CD4-positive, alpha-beta T cell treated with Interferon alpha-2 for 1 hour (primary cell): ENCODE results near the gene SHOX.
"Not testable (repeated sequence)": the region's sequence is repeated elsewhere in the genome, so short reads cannot be mapped to it uniquely, and the experiment has no call there.

Source experiments
- DNase-seq, 2 donors: peaks; one replicate each; pipeline ENCODE4 v3.0.0-alpha.2; 2020 to 2022

Gene SHOX

GRCh38 chrX:622802-623201 lies 7.8 kb upstream of the SHOX start:
- not testable (repeated sequence) for DNase-seq

GRCh38 chrX:623268-623598 lies 7.4 kb upstream of the SHOX start:
- no peak for DNase-seq

DNA sequence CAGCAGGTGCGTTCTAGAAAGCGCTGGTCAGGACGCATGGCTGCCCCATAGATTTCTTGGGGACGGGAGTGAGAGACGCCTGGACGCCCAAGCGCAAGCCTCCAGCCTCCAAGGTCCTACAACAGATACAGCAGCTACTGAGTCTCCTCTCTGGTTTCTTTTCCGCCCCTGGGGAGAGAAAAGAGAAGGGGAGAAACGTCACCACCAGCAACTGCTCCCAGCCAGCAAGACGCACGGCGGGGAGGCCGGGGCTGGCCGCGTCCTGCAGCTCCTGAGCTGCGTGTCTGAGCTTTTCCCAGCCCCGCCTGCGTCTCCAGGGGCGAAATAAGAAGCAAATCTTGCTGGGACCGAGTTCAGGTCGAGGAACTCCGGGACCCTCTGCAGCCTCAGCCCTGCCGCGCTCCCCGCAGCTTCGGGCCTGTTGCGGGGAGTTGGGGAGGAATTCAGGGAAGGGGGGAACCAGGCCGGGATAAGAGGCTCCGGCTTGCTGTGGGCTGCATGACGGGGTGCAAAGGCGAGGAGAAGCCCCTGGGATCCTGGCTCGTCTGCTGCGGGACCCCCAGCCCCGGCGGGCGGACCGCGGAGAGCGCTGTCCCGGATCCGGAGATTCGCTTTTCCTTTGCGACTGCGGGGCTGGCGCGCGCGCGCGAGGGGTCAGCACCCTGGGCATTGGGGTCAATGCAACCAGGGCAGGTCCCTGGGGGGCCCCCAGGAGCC lies 6.8 kb upstream of the SHOX start:
- DNase-seq = no peak

DNA sequence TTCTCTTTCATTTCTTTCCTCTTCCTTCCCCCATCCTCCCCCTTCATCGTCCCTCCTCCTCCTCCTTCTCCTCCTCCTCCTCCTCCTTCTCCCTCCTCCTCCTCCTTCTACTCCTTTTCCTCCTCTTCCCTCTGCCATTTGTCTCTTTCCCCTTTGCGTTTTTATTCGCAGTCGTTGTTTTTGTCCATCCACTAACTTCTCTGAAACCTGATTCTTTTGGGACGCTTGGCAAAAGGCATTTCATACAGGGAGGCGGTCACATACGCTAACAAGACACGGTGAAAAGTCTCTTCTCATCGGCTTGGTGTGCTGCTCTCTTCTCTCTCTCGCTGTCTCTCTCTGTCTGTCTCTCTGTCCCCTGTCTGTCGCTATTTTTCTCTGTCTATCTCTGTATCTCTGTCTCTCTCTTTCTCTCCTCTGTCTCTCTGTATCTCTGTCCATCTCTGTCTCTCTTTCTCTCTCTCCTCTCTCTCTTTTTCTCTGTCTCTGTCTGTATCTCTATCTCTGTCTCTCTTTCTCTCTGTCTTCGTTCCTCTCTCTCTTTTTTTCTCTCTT lies 5.4 kb upstream of the SHOX start:
- no peak for DNase-seq

DNA sequence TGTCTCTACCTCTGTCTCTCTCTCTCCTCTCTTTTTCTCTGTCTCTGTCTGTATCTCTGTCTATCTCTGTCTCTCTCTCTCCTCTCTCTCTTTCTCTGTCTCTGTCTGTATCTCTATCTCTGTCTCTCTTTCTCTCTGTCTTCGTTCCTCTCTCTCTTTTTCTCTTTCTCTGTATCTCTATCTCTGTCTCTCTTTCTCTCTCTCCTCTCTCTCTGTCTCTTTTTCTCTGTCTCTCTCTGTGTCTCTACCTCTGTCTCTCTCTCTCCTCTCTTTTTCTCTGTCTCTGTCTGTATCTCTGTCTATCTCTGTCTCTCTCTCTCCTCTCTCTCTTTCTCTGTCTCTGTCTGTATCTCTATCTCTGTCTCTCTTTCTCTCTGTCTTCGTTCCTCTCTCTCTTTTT lies 4.5 kb upstream of the SHOX start:
- not testable (repeated sequence) for DNase-seq

GRCh38 chrX:626745-627509 lies 3.7 kb upstream of the SHOX start:
- no peak for DNase-seq

- no peak for DNase-seq
Observed at GRCh38 chrX:627510-627981, 3.0 kb upstream of the SHOX start.

DNA sequence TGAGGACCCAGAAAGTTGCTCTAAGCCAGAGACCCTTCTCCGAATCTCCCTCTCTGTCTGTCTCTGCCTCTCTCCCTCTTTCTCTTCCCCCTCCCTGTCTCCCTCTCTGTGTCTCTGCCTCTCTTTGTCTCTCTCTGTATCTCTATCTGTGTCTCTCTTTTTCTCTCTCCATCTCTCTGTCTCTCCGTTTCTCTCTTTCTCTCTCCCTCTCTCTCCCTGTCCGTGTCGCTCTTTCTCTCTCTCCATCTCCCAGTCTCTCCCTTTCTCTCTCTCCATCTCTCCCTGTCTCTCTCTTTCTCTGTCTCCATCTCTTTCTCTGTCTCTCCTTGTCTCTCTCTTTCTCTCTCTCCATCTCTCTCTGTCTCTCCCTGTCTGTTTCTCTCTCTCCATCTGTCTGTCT lies 2.6 kb upstream of the SHOX start:
- DNase-seq = no peak

DNA sequence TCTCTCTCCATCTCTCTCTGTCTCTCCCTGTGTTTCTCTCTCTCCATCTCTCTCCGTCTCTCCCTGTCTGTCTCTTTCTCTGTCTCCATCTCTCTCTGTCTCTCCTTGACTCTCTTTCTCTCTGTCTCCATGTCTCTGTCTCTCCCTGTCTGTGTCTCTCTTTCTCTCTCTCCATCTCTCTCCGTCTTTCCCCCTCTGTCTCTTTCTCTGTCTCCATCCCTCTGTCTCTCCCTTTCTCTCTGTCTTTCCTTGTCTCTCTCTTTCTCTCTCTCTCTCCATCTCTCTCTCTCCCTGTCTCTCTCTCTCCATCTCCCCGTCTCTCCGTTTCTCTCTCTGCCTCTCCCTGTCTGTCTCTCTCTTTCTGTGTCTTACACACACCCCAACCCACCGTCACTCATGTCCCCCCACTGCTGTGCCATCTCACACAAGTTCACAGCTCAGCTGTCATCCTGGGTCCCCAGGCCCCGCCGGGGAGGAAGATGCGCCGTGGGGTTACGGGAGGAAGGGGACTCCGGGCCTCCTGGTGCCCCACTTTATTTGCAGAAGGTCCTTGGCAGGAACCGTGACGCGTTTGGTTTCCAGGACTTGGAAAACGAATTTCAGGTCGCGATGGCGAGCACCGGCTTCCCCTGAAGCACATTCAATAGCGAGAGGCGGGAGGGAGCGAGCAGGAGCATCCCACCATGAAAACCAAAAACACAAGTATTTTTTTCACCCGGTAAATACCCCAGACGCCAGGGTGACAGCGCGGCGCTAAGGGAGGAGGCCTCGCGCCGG lies 1.2 kb upstream of the SHOX start:
- DNase-seq = no peak

GRCh38 chrX:630007-630611 lies 482 bp upstream of the SHOX start:
- DNase-seq = no peak

- no peak for DNase-seq
Observed at GRCh38 chrX:631802-632365, 1.3 kb downstream of the SHOX start.

DNA sequence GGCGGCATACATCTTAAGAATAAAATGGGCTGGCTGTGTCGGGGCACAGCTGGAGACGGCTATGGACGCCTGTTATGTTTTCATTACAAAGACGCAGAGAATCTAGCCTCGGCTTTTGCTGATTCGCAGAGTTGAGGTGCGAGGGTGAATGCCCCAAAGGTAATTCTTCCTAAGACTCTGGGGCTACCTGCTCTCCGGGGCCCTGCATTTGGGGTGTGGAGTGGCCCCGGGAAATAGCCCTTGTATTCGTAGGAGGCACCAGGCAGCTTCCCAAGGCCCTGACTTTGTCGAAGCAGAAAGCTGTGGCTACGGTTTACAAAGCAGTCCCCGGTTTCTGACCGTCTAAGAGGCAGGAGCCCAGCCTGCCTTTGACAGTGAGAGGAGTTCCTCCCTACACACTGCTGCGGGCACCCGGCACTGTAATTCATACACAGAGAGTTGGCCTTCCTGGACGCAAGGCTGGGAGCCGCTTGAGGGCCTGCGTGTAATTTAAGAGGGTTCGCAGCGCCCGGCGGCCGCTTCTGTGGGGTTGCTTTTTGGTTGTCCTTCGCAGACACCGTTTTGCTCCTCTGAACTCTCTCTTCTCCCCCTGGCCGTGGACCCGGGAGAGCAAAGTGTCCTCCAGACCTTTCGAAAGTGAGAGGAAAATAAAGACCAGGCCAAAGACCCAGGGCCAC lies 1.9 kb downstream of the SHOX start:
- DNase-seq = no peak

DNA sequence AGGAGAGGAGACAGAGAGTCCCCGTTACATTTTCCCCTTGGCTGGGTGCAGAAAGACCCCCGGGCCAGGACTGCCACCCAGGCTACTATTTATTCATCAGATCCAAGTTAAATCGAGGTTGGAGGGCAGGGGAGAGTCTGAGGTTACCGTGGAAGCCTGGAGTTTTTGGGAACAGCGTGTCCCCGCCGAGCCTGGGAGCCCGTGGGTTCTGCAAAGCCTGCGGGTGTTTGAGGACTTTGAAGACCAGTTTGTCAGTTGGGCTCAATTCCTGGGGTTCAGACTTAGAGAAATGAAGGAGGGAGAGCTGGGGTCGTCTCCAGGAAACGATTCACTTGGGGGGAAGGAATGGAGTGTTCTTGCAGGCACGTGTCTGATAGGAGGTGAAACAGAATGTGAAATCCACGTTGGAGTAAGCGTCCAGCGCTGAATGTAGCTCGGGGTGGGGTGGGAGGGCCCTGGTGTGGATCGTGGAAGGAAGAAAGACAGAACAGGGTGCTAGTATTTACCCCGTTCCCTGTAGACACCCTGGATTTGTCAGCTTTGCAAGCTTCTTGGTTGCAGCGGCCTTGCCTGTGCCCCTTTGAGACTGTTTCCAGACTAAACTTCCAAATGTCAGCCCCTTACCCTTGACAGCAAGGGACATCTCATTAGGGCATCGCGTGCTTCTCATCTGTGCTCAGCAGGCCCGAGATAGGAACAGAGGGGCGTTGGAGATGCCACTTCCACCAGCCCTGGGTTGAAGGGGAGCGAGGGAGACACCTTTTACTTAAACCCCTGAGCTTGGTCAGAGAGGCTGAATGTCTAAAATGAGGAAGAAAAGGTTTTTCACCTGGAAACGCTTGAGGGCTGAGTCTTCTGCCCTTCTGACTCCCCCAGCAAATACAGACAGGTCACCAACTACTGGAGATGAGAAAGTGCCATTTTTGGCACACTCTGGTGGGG lies 2.7 kb downstream of the SHOX start:
- DNase-seq = no peak

DNA sequence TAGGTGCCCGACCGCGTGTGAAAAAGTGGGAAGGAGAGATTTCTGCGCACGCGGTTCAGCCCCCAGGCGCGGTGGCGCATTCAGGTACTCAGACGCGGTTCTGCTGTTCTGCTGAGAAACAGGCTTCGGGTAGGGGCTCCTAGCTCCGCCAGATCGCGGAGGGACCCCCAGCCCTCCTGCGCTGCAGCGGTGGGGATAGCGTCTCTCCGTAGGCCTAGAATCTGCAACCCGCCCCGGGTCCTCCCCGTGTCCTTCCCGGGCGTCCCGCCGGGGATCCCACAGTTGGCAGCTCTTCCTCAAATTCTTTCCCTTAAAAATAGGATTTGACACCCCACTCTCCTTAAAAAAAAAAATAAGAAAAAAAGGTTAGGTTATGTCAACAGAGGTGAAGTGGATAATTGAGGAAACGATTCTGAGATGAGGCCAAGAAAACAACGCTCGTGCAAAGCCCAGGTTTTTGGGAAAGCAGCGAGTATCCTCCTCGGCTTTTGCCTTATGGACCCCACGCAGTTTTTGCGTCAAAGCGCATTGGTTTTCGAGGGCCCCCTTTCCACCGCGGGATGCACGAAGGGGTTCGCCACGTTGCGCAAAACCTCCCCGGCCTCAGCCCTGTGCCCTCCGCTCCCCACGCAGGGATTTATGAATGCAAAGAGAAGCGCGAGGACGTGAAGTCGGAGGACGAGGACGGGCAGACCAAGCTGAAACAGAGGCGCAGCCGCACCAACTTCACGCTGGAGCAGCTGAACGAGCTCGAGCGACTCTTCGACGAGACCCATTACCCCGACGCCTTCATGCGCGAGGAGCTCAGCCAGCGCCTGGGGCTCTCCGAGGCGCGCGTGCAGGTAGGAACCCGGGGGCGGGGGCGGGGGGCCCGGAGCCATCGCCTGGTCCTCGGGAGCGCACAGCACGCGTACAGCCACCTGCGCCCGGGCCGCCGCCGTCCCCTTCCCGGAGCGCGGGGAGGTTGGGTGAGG lies 3.7 kb downstream of the SHOX start:
- no peak for DNase-seq

DNA sequence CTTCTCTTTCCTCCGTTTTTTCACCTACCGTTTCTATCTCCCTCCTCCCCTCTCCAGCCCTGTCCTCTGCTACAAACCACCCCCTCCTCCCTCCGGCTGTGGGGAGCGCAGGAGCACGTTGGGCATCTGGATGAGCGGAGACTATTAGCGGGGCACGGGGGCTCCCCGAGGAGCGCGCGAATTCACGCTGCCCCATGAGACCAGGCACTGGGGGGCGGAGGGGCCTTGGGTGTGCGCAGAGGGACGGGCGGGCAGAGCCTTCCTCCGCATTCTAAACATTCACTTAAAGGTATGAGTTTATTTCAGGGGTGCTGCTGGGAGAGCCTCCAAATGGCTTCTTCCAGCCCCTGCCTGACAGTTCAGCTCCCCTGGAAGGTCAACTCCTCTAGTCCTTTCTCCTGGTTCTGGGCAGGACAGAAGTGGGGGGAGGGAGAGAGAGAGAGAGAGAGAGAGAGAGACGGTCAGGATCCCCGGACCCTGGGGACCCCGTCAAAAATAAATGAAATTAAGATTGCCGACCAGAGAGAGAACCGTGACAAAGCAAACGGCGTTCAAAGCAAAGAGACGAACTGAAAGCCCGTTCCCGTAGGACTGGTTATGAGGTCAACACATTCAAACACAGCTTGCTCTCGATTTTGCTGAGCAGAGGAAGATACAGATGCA lies 5.0 kb downstream of the SHOX start:
- DNase-seq = no peak

GRCh38 chrX:636981-637659 lies 6.5 kb downstream of the SHOX start:
- DNase-seq = no peak

- DNase-seq = no peak
Observed at GRCh38 chrX:637660-638481, 7.3 kb downstream of the SHOX start.
